NCI-H446 treated with DMSO at 0.1 percent for 48 hours (cell line): ENCODE results near the gene INTS14.
"Not testable (repeated sequence)": the region's sequence is repeated elsewhere in the genome, so short reads cannot be mapped to it uniquely, and the experiment has no call there.

Source experiments
- DNase-seq: peaks from one replicate; lab custom pipeline; 2025; lab: John Stamatoyannopoulos, UW

Gene INTS14

GRCh38 chr15:65630760-65631159 lies 19.8 kb upstream of the INTS14 start:
- no peak for DNase-seq

GRCh38 chr15:65629548-65629947 lies 18.6 kb upstream of the INTS14 start:
- DNase-seq: no peak

GRCh38 chr15:65626856-65627255 lies 15.9 kb upstream of the INTS14 start:
- no peak for DNase-seq

- DNase-seq: no peak
These were observed 12.2 kb upstream of the INTS14 start for GRCh38 chr15:65623103-65623502.

- no peak for DNase-seq
These were observed 10.7 kb upstream of the INTS14 start, which contains the start of gene SLC24A1 for GRCh38 chr15:65621638-65622037. Gene SLC24A1 (plus strand): TSS chr15:65621938. CDS start chr15:65624081, 2,143 bp downstream.

GRCh38 chr15:65620833-65621232 lies 9.9 kb upstream of the INTS14 start:
- no peak for DNase-seq

- no peak for DNase-seq
These were observed 8.8 kb upstream of the INTS14 start for GRCh38 chr15:65619626-65620290.

GRCh38 chr15:65618560-65619109 lies 7.7 kb upstream of the INTS14 start:
- DNase-seq: no peak

GRCh38 chr15:65615887-65616286 lies 5.0 kb upstream of the INTS14 start:
- not testable (repeated sequence) for DNase-seq

- DNase-seq: no peak
These were observed 2.2 kb upstream of the INTS14 start for GRCh38 chr15:65612949-65613744.

GRCh38 chr15:65612616-65612946 lies 1.6 kb upstream of the INTS14 start:
- DNase-seq: no peak

- DNase-seq: no peak
These were observed 1.1 kb upstream of the INTS14 start for GRCh38 chr15:65611888-65612615.

- no peak for DNase-seq
These were observed 7.4 kb downstream of the INTS14 start for GRCh38 chr15:65603559-65603958.

GRCh38 chr15:65603134-65603533 lies 7.8 kb downstream of the INTS14 start:
- DNase-seq: no peak

GRCh38 chr15:65599677-65600076 lies 11.3 kb downstream of the INTS14 start:
- no peak for DNase-seq

GRCh38 chr15:65598468-65598867 lies 12.5 kb downstream of the INTS14 start:
- DNase-seq: no peak

GRCh38 chr15:65595960-65596359 lies 15.0 kb downstream of the INTS14 start:
- no peak for DNase-seq

- DNase-seq: no peak
These were observed 23.8 kb downstream of the INTS14 start for GRCh38 chr15:65587094-65587493.

GRCh38 chr15:65584241-65584640 lies 26.7 kb downstream of the INTS14 start:
- no peak for DNase-seq

GRCh38 chr15:65583701-65584100 lies 27.2 kb downstream of the INTS14 start:
- no peak for DNase-seq

- DNase-seq: no peak
These were observed 30.6 kb downstream of the INTS14 start for GRCh38 chr15:65580287-65580686.

- no peak for DNase-seq
These were observed 31.2 kb downstream of the INTS14 start for GRCh38 chr15:65579762-65580161.
